PC-9 (cell line): Measurements from ENCODE around the gene RBMS3. TPM values are rescaled to one million over a fixed set of nuclear protein-coding genes. Genes with fewer than 3 reads are reported as not detected.
A peak's percentile ranks its signal among the peaks of the same experiment; 100 is the strongest.

Experiments used
- BruUV-seq: library from RNA; stranded (reverse); fragments of 400-500 nt; replicated peaks from 2 replicates; lab custom pipeline; 2021; lab: Mats Ljungman, UMichigan
- CTCF ChIA-PET: fragments of 300-600 bp; sonication (Branson Sonifier 250); formaldehyde crosslinking; loops from one replicate; lab custom pipeline; 2022; ENCODE audit warnings: antibody characterized with exemption; lab: Charles Lee
- POLR2A ChIA-PET: fragments of 300-600 bp; sonication (Branson Sonifier 250); formaldehyde crosslinking; loops from one replicate; lab custom pipeline; 2022; ENCODE audit warnings: antibody characterized with exemption; ENCODE audit not compliant: unreplicated experiment; lab: Charles Lee
- DNase-seq, 2 experiments: peaks; one replicate each; pipeline versions ENCODE4 v3.0.0 to v3.0.0-alpha.2; 2015 to 2022; ENCODE audit warnings: mixed read lengths in 1 of 2
- H2AFZ ChIP-seq: fragments of 200-600 bp; sonication (generic); 2 replicates; pipeline ENCODE4 v1.8.1; 2017; ENCODE audit warnings: antibody characterized with exemption
- H3F3A ChIP-seq: fragments of 200-600 bp; sonication (generic); 2 replicates; pipeline ENCODE4 v1.8.1; 2017; ENCODE audit warnings: antibody characterized with exemption, mild to moderate bottlenecking, low read depth; ENCODE audit not compliant: insufficient read depth
- H3K27ac ChIP-seq: fragments of 200-600 bp; sonication (generic); 2 replicates; pipeline ENCODE4 v1.6.1; 2016; ENCODE audit warnings: mixed run types
- H3K27me3 ChIP-seq: fragments of 200-600 bp; sonication (generic); 2 replicates; pipeline ENCODE4 v1.6.1; 2016; ENCODE audit warnings: low read depth, mixed run types; ENCODE audit not compliant: insufficient read depth
- H3K36me3 ChIP-seq: fragments of 200-600 bp; sonication (generic); 2 replicates; pipeline ENCODE4 v1.6.1; 2016; ENCODE audit warnings: low read depth, mixed run types
- H3K4me1 ChIP-seq: fragments of 200-600 bp; sonication (generic); replicated peaks from 2 replicates; pipeline ENCODE4 v1.6.1; 2016; ENCODE audit warnings: mixed run types; ENCODE audit not compliant: insufficient read depth
- H3K4me2 ChIP-seq: fragments of 200-600 bp; sonication (generic); 2 replicates; pipeline ENCODE4 v1.6.1; 2017; ENCODE audit warnings: mixed run types
- H3K4me3 ChIP-seq: fragments of 200-600 bp; sonication (generic); 2 replicates; pipeline ENCODE4 v1.6.1; 2016; ENCODE audit warnings: mixed run types
- H3K79me2 ChIP-seq: fragments of 200-600 bp; sonication (generic); 2 replicates; pipeline ENCODE4 v1.6.1; 2017; ENCODE audit warnings: low read depth, mixed run types
- H3K9me2 ChIP-seq: fragments of 200-600 bp; sonication (generic); 2 replicates; pipeline ENCODE4 v1.8.1; 2017; ENCODE audit warnings: mild to moderate bottlenecking; ENCODE audit not compliant: insufficient read depth
- H3K9me3 ChIP-seq: fragments of 200-600 bp; sonication (generic); 2 replicates; pipeline ENCODE4 v1.8.1; 2016; ENCODE audit warnings: low read depth; ENCODE audit not compliant: insufficient read depth
- H4K20me1 ChIP-seq: fragments of 200-600 bp; sonication (generic); 2 replicates; pipeline ENCODE4 v1.8.1; 2017; ENCODE audit not compliant: insufficient read depth
- EZH2 ChIP-seq: fragments of 200-600 bp; sonication (generic); IDR thresholded peaks from 2 replicates; pipeline ENCODE4 v1.8.0; 2017; ENCODE audit warnings: antibody characterized with exemption, low read depth
- intact Hi-C: fragments of 100-400 bp; cut with micrococcal nuclease; formaldehyde crosslinking; loops from one replicate; pipeline ENCODE4 v1.10.0; 2022; ENCODE audit not compliant: unreplicated experiment
- total RNA-seq: library from RNA; stranded (reverse); gene quantifications from 2 replicates; pipeline ENCODE4 v1.2.3, GENCODE V29; 2021
- TF ChIP-seq, protein P1 (sequence below): fragments of 200-600 bp; sonication (generic); conservative IDR thresholded peaks from 2 replicates; pipeline ENCODE4 v1.6.1; 2017; ENCODE audit warnings: mixed run types, antibody characterized with exemption, mild to moderate bottlenecking, moderate library complexity

RBMS3 gene
- total RNA-seq, 1 experiment from 2014 or later: 3.5 TPM

- DNase-seq: no peak
- no peak overlapping the region for H2AFZ ChIP-seq
- no peaks in the 10 kb centered on the region for H3K36me3 ChIP-seq
- no peak overlapping the region for H3K4me2 ChIP-seq
- peaks cover 12% of the 10 kb centered on the region for H3K4me1 ChIP-seq
- no peaks in the 10 kb centered on the region for H3F3A ChIP-seq
- TF ChIP-seq, protein P1, sequence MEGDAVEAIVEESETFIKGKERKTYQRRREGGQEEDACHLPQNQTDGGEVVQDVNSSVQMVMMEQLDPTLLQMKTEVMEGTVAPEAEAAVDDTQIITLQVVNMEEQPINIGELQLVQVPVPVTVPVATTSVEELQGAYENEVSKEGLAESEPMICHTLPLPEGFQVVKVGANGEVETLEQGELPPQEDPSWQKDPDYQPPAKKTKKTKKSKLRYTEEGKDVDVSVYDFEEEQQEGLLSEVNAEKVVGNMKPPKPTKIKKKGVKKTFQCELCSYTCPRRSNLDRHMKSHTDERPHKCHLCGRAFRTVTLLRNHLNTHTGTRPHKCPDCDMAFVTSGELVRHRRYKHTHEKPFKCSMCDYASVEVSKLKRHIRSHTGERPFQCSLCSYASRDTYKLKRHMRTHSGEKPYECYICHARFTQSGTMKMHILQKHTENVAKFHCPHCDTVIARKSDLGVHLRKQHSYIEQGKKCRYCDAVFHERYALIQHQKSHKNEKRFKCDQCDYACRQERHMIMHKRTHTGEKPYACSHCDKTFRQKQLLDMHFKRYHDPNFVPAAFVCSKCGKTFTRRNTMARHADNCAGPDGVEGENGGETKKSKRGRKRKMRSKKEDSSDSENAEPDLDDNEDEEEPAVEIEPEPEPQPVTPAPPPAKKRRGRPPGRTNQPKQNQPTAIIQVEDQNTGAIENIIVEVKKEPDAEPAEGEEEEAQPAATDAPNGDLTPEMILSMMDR: no peak
- no peak for TF ChIP-seq EZH2
- no TSS peak for BruUV-seq
- H4K20me1 ChIP-seq: no peaks in the 10 kb centered on the region
- intact Hi-C loops: no loop called here
- POLR2A ChIA-PET: no interaction called here
- no peaks in the 10 kb centered on the region for H3K9me2 ChIP-seq
- no peak overlapping the region for H3K4me3 ChIP-seq
- H3K79me2 ChIP-seq: no peaks in the 10 kb centered on the region
- CTCF ChIA-PET: no interaction called here
- H3K27me3 ChIP-seq: no peaks in the 10 kb centered on the region
- no peak overlapping the region for H3K27ac ChIP-seq
- no peaks in the 10 kb centered on the region for H3K9me3 ChIP-seq
Measured at GRCh38 chr3:29686889-29687592, 406.2 kb downstream of the RBMS3 start.

- intact Hi-C loops: no loop called here
- no peak overlapping the region for H3K27ac ChIP-seq
- no peaks in the 10 kb centered on the region; the same call in 1 of the 2 replicates for H3K9me3 ChIP-seq
- DNase-seq: no peak
- no peak overlapping the region for H2AFZ ChIP-seq
- H3K9me2 ChIP-seq: no peaks in the 10 kb centered on the region
- H3F3A ChIP-seq: 0 out of 2 replicates have a peak, but pooled peaks cover 4% of the 10 kb centered on the region
- CTCF ChIA-PET: no interaction called here
- POLR2A ChIA-PET: no interaction called here
- TF ChIP-seq EZH2: no peak
- TF ChIP-seq, protein P1: no peak
- no peak overlapping the region for H3K4me3 ChIP-seq
- H3K27me3 ChIP-seq: no peaks in the 10 kb centered on the region
- H3K36me3 ChIP-seq: no peaks in the 10 kb centered on the region
- H3K4me1 ChIP-seq: peaks cover 25% of the 10 kb centered on the region
- no TSS peak for BruUV-seq
- H3K4me2 ChIP-seq: no peak overlapping the region
- H4K20me1 ChIP-seq: no peaks in the 10 kb centered on the region
- H3K79me2 ChIP-seq: no peaks in the 10 kb centered on the region
Measured at GRCh38 chr3:29690686-29691353, 409.9 kb downstream of the RBMS3 start.

GRCh38 chr3:29693863-29694262 is 413.0 kb downstream of the RBMS3 start:
- H3K27ac ChIP-seq: peak overlapping the region; percentile 65
- H3F3A ChIP-seq: 0 out of 2 replicates have a peak, but pooled peaks cover 4% of the 10 kb centered on the region
- no TSS peak for BruUV-seq
- no peaks in the 10 kb centered on the region for H3K27me3 ChIP-seq
- no peaks in the 10 kb centered on the region for H4K20me1 ChIP-seq
- H3K79me2 ChIP-seq: no peaks in the 10 kb centered on the region
- H3K4me2 ChIP-seq: peak overlapping the region; percentile 45
- CTCF ChIA-PET: no interaction called here
- POLR2A ChIA-PET: no interaction called here
- H2AFZ ChIP-seq: no peak overlapping the region
- peak; percentile 59 to 81 for DNase-seq
- TF ChIP-seq, protein P1: no peak
- no peak for TF ChIP-seq EZH2
- no peak overlapping the region for H3K4me3 ChIP-seq
- intact Hi-C loops: loop anchor here (1.0 to 2.0 kb wide), 3 partner anchors 64 to 629 kb away; partner anchors contain the start of gene RBMS3
- H3K9me2 ChIP-seq: no peaks in the 10 kb centered on the region
- H3K9me3 ChIP-seq: no peaks in the 10 kb centered on the region; the same call in 1 of the 2 replicates
- no peaks in the 10 kb centered on the region for H3K36me3 ChIP-seq
- H3K4me1 ChIP-seq: peaks cover 28% of the 10 kb centered on the region
